GM12891 (cell line): ENCODE data around the gene SLX4IP.

Experiments
- POLR2A ChIP-seq: IDR thresholded peaks from 2 replicates; pipeline ENCODE4 v1.6.1; 2011; ENCODE audit warnings: low read depth, low read length, control low read depth
- POLR2AphosphoS5 ChIP-seq: IDR thresholded peaks from 2 replicates; pipeline ENCODE4 v1.6.1; 2011; ENCODE audit warnings: low read depth, low read length, control low read depth
- POU2F2 ChIP-seq: IDR thresholded peaks from 2 replicates; pipeline ENCODE4 v1.6.1; 2011; ENCODE audit warnings: low read depth, mild to moderate bottlenecking, control low read depth, low read length, moderate library complexity
- SPI1 ChIP-seq: IDR thresholded peaks from 2 replicates; pipeline ENCODE4 v1.6.1; 2011; ENCODE audit warnings: low read depth, low read length, control low read depth
- TAF1 ChIP-seq: IDR thresholded peaks from 2 replicates; pipeline ENCODE4 v1.6.1; 2011; ENCODE audit warnings: low read depth, low read length, control low read depth

DNA sequence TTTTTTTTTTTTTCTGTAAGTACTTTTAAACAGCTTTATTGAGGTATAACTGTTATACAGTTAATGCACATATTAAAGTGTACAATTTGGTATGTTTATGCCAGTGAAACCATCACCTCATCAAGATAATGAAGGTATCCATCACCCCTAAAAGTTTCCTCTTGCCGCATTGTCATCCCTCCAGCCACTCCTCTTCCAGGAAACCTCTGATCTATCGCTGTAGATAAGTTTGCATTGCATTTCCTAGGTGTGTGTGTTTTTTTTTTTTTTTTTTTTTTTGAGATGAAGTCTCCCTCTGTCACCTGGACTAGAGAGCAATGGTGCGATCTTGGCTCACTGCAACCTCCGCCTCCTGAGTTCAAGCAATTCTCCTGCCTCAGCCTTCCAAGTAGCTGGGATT, 3.1 kb downstream of the SLX4IP start:
- TF ChIP-seq POLR2A (no peak), POLR2AphosphoS5 (no peak), TAF1 (no peak), POU2F2 (no peak), SPI1 (no peak)
